ENCODE data around the gene CRYGC.

DNA sequence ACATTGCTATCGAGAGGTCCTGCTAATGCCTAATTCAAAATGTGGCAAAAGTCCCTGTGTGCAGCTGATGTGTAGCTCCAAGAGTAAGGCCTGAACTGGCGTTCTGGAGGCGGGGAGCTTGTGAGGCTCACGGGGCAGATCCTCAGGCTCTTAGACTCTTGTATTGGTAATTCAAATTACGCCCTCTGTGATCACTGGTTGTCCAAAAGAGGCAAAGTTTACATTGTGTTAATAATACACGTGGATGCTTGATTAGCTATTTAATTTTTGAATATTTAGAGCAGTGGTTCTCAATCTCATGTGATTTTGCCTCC lies 46.2 kb upstream of the CRYGC start:
- TF ChIP-seq, protein P1, sequence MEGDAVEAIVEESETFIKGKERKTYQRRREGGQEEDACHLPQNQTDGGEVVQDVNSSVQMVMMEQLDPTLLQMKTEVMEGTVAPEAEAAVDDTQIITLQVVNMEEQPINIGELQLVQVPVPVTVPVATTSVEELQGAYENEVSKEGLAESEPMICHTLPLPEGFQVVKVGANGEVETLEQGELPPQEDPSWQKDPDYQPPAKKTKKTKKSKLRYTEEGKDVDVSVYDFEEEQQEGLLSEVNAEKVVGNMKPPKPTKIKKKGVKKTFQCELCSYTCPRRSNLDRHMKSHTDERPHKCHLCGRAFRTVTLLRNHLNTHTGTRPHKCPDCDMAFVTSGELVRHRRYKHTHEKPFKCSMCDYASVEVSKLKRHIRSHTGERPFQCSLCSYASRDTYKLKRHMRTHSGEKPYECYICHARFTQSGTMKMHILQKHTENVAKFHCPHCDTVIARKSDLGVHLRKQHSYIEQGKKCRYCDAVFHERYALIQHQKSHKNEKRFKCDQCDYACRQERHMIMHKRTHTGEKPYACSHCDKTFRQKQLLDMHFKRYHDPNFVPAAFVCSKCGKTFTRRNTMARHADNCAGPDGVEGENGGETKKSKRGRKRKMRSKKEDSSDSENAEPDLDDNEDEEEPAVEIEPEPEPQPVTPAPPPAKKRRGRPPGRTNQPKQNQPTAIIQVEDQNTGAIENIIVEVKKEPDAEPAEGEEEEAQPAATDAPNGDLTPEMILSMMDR (IDR thresholded peaks at IDR 0.05): no peak
- no peak for TF ChIP-seq POLR2A (IDR thresholded peaks at IDR 0.05)

All from esophagus squamous epithelium (tissue), 4 donors.